ENCODE measurements around the gene MIA2.
"Not testable (repeated sequence)": the region's sequence is repeated elsewhere in the genome, so short reads cannot be mapped to it uniquely, and the experiment has no call there.

Gene MIA2

DNA sequence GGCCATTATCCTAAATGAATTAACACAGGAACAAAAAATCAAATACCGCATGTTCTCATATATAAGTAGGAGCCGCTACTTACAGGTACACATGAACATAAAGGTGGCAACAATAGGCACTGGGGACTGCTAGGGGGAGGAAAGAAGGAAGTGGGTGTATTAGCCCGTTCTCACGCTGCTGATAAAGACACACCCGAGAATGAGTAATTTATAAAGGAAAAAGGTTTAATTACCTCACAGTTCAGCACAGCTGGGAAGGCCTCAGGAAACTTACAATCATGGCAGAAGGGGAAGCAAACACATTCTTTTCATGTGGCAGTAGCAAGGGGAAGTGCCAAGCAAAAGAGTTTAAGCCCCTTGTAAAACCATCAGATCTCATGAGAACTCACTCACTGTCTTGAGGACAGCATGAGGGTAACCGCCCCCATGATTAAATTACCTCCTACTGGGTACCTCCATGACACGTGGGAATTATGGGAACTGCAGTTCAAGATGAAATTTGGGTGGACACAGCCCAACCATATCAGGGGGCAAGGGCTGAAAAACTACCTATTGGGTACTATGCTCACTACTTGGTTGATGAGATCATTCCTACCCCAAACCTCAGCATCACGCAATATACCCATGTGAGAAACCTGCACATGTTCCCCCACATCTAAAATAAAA is 16.4 kb upstream of the MIA2 start:
- DNase-seq (ENCODE audit: low spot score) (no peak), ATAC-seq (ENCODE audit: low read depth) (peak; percentile 60)
- Histone ChIP-seq H3K4me1 (ENCODE audit: insufficient read depth, poor library complexity, severe bottlenecking) (peaks cover 26% of the 10 kb centered on the region), H3K36me3 (ENCODE audit: low read depth) (no peaks in the 10 kb centered on the region), H3K9me3 (ENCODE audit: severe bottlenecking) (no peaks in the 10 kb centered on the region), H3K4me3 (ENCODE audit: severe bottlenecking) (no peak overlapping the region), H3K27me3 (ENCODE audit: insufficient read depth, poor library complexity, severe bottlenecking) (no peaks in the 10 kb centered on the region), H3K27ac (ENCODE audit: poor library complexity, severe bottlenecking) (peak overlapping the region; percentile 57)
- TF ChIP-seq CTCF (IDR thresholded peaks at IDR 0.05; ENCODE audit: poor library complexity, severe bottlenecking) = no peak

GRCh38 chr14:39218171-39218769 is 15.4 kb upstream of the MIA2 start:
- Histone ChIP-seq H3K4me3 (ENCODE audit: severe bottlenecking) (no peak overlapping the region), H3K27me3 (ENCODE audit: insufficient read depth, poor library complexity, severe bottlenecking) (no peaks in the 10 kb centered on the region), H3K9me3 (ENCODE audit: severe bottlenecking) (no peaks in the 10 kb centered on the region), H3K36me3 (ENCODE audit: low read depth) (no peaks in the 10 kb centered on the region), H3K27ac (ENCODE audit: poor library complexity, severe bottlenecking) (peak overlapping the region; percentile 57), H3K4me1 (ENCODE audit: insufficient read depth, poor library complexity, severe bottlenecking) (peaks cover 25% of the 10 kb centered on the region)
- no peak for DNase-seq (ENCODE audit: low spot score)
- peak; percentile 94 for ATAC-seq (ENCODE audit: low read depth)
- no peak for TF ChIP-seq CTCF (IDR thresholded peaks at IDR 0.05; ENCODE audit: poor library complexity, severe bottlenecking)

DNA sequence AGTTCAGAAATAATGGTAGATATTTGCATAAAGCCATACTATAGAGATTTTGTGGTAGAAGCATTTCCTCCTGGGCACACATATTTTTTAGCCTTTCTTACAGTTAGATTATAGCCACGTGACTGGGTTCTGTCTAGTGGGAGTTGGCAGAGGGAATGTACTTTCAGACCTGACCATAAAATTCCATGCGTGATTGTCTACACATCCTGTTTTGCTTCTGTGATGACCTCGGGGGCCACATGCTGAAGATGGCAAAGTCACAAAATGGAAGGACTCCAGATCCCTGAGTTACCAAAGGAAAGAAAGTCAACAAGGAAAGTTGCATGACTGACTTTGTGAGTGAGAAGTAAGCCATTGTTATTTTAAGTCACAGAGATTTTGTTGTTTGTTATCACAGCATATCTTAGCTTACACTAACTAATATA is 14.6 kb upstream of the MIA2 start:
- Histone ChIP-seq H3K27ac (ENCODE audit: poor library complexity, severe bottlenecking) (peak overlapping the region; percentile 57), H3K4me1 (ENCODE audit: insufficient read depth, poor library complexity, severe bottlenecking) (peaks cover 25% of the 10 kb centered on the region), H3K4me3 (ENCODE audit: severe bottlenecking) (no peak overlapping the region), H3K27me3 (ENCODE audit: insufficient read depth, poor library complexity, severe bottlenecking) (no peaks in the 10 kb centered on the region), H3K36me3 (ENCODE audit: low read depth) (no peaks in the 10 kb centered on the region), H3K9me3 (ENCODE audit: severe bottlenecking) (no peaks in the 10 kb centered on the region)
- DNase-seq (ENCODE audit: low spot score) = no peak
- ATAC-seq (ENCODE audit: low read depth) = no peak
- no peak for TF ChIP-seq CTCF (IDR thresholded peaks at IDR 0.05; ENCODE audit: poor library complexity, severe bottlenecking)

GRCh38 chr14:39220473-39220872 is 13.2 kb upstream of the MIA2 start:
- peaks cover 25% of the 10 kb centered on the region for H3K4me1 ChIP-seq (ENCODE audit: insufficient read depth, poor library complexity, severe bottlenecking)
- not testable (repeated sequence) for H3K36me3 ChIP-seq (ENCODE audit: low read depth); H3K9me3 ChIP-seq (ENCODE audit: severe bottlenecking); H3K4me3 ChIP-seq (ENCODE audit: severe bottlenecking); H3K27ac ChIP-seq (ENCODE audit: poor library complexity, severe bottlenecking); ATAC-seq (ENCODE audit: low read depth); DNase-seq (ENCODE audit: low spot score); H3K27me3 ChIP-seq (ENCODE audit: insufficient read depth, poor library complexity, severe bottlenecking)

GRCh38 chr14:39228044-39228443 is 5.7 kb upstream of the MIA2 start:
- no peak overlapping the region for H3K4me3 ChIP-seq (ENCODE audit: severe bottlenecking)
- no peaks in the 10 kb centered on the region for H3K27me3 ChIP-seq (ENCODE audit: insufficient read depth, poor library complexity, severe bottlenecking)
- no peak for ATAC-seq (ENCODE audit: low read depth)
- H3K4me1 ChIP-seq (ENCODE audit: insufficient read depth, poor library complexity, severe bottlenecking) = peaks cover 4% of the 10 kb centered on the region
- no peak for DNase-seq (ENCODE audit: low spot score)
- no peaks in the 10 kb centered on the region for H3K36me3 ChIP-seq (ENCODE audit: low read depth)
- H3K9me3 ChIP-seq (ENCODE audit: severe bottlenecking) = no peaks in the 10 kb centered on the region
- no peak for TF ChIP-seq CTCF (IDR thresholded peaks at IDR 0.05; ENCODE audit: poor library complexity, severe bottlenecking)
- no peak overlapping the region for H3K27ac ChIP-seq (ENCODE audit: poor library complexity, severe bottlenecking)

Measured in RWPE2 (cell line).